HepG2 (cell line): ENCODE results near the gene PAFAH1B2.

ENCODE experiments used
- ARHGAP35 ChIP-seq: sonication (generic); formaldehyde crosslinking; IDR thresholded peaks from 2 replicates; pipeline ENCODE4 v1.9.0; 2022; ENCODE audit warnings: mild to moderate bottlenecking, inconsistent platforms, moderate library complexity, missing genetic modification reagents, borderline replicate concordance
- FOXA1 ChIP-seq, 2 experiments: fragments of 450-650 bp in 1 of 2; sonication (generic) in 1 of 2; formaldehyde crosslinking in 1 of 2; IDR thresholded peaks; 2 replicates each; pipeline versions ENCODE4 v1.4.0 to v1.6.1; 2016 to 2020; ENCODE audit warnings: missing genetic modification reagents in 1 of 2
- KLF13 ChIP-seq: sonication (generic); formaldehyde crosslinking; IDR thresholded peaks from 2 replicates; pipeline ENCODE4 v1.4.0; 2020; ENCODE audit warnings: mild to moderate bottlenecking, missing genetic modification reagents
- KLF15 ChIP-seq: sonication (generic); formaldehyde crosslinking; IDR thresholded peaks from 2 replicates; pipeline ENCODE4 v1.8.1; 2023; ENCODE audit warnings: borderline replicate concordance, mild to moderate bottlenecking, inconsistent platforms, missing genetic modification reagents, mixed read lengths
- KLF9 ChIP-seq: IDR thresholded peaks from 2 replicates; pipeline ENCODE4 v1.6.1; 2016; ENCODE audit warnings: low read depth
- POLR2A ChIP-seq, 2 experiments: IDR thresholded peaks; 2 replicates each; pipeline ENCODE4 v1.6.1; 2011; ENCODE audit warnings: low read depth in 2 of 2, low read length in 2 of 2, mild to moderate bottlenecking in 1 of 2, moderate library complexity in 1 of 2; ENCODE audit not compliant: insufficient read depth in 1 of 2
- POLR2AphosphoS5 ChIP-seq: IDR thresholded peaks from 2 replicates; pipeline ENCODE4 v1.6.1; 2012; ENCODE audit warnings: low read depth, low read length
- SCMH1 ChIP-seq: sonication (generic); formaldehyde crosslinking; IDR thresholded peaks from 2 replicates; pipeline ENCODE4 v1.9.0; 2021; ENCODE audit warnings: missing genetic modification reagents, mild to moderate bottlenecking, borderline replicate concordance
- TAF15 ChIP-seq: fragments of 200-400 bp; formaldehyde crosslinking; IDR thresholded peaks from one replicate; pipeline ENCODE4 v1.6.1; 2018; ENCODE audit warnings: mild to moderate bottlenecking, low read depth, low read length; ENCODE audit not compliant: poor library complexity, severe bottlenecking
- ZNF232 ChIP-seq: sonication (generic); formaldehyde crosslinking; IDR thresholded peaks from 2 replicates; pipeline ENCODE4 v1.4.0; 2020; ENCODE audit warnings: missing genetic modification reagents, borderline replicate concordance
- TF ChIP-seq, protein P1 (sequence below): sonication (generic); formaldehyde crosslinking; IDR thresholded peaks from 2 replicates; pipeline ENCODE4 v1.5.0; 2020; ENCODE audit warnings: mild to moderate bottlenecking, missing genetic modification reagents
- TF ChIP-seq, protein P2 (sequence below): sonication (generic); formaldehyde crosslinking; IDR thresholded peaks from 2 replicates; pipeline ENCODE4 v1.5.0; 2020; ENCODE audit warnings: mild to moderate bottlenecking, missing genetic modification reagents, moderate library complexity

DNA sequence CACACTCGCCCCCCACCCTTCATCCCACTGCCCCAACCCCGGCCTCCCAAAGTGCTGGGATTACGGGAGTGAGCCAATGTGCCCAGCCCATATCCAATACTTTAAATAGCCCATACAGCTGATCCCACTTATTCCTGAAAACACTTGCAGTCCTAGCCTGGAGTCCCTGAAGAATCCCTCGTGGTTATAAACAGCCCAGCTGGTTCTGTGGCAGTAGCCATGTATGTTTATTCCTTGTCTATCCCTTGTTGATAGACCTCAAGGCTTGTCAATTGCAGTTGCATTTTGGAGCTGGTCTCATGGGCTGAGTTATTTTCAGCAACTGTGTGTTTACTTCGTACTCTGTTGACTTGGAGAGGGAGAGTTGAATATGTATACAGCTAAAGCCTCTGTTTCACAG lies 21.5 kb upstream of the PAFAH1B2 start:
- no peak for TF ChIP-seq TAF15
- no peak for TF ChIP-seq FOXA1 (IDR thresholded peaks at IDR 0.05)
- TF ChIP-seq FOXA1 (CRISPR knock-in tag; IDR thresholded peaks at IDR 0.05): no peak
- no peak for TF ChIP-seq KLF15 (CRISPR knock-in tag)
- TF ChIP-seq SCMH1 (CRISPR knock-in tag): no peak
- TF ChIP-seq ARHGAP35: no peak
- TF ChIP-seq POLR2AphosphoS5: no peak
- no peak for TF ChIP-seq ZNF232 (CRISPR knock-in tag)
- TF ChIP-seq POLR2A (IDR thresholded peaks at IDR 0.05; ENCODE audit: insufficient read depth in 1 of 2, low read depth in 2 of 2, low read length in 2 of 2): no peak
- TF ChIP-seq KLF9 (CRISPR knock-in tag): no peak
- TF ChIP-seq, protein P1, sequence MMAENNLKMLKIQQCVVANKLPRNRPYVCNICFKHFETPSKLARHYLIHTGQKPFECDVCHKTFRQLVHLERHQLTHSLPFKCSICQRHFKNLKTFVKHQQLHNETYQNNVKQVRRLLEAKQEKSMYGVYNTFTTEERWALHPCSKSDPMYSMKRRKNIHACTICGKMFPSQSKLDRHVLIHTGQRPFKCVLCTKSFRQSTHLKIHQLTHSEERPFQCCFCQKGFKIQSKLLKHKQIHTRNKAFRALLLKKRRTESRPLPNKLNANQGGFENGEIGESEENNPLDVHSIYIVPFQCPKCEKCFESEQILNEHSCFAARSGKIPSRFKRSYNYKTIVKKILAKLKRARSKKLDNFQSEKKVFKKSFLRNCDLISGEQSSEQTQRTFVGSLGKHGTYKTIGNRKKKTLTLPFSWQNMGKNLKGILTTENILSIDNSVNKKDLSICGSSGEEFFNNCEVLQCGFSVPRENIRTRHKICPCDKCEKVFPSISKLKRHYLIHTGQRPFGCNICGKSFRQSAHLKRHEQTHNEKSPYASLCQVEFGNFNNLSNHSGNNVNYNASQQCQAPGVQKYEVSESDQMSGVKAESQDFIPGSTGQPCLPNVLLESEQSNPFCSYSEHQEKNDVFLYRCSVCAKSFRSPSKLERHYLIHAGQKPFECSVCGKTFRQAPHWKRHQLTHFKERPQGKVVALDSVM: no peak
- TF ChIP-seq, protein P2, sequence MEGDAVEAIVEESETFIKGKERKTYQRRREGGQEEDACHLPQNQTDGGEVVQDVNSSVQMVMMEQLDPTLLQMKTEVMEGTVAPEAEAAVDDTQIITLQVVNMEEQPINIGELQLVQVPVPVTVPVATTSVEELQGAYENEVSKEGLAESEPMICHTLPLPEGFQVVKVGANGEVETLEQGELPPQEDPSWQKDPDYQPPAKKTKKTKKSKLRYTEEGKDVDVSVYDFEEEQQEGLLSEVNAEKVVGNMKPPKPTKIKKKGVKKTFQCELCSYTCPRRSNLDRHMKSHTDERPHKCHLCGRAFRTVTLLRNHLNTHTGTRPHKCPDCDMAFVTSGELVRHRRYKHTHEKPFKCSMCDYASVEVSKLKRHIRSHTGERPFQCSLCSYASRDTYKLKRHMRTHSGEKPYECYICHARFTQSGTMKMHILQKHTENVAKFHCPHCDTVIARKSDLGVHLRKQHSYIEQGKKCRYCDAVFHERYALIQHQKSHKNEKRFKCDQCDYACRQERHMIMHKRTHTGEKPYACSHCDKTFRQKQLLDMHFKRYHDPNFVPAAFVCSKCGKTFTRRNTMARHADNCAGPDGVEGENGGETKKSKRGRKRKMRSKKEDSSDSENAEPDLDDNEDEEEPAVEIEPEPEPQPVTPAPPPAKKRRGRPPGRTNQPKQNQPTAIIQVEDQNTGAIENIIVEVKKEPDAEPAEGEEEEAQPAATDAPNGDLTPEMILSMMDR: no peak
- no peak for TF ChIP-seq KLF13 (CRISPR knock-in tag)
